Hepatocyte (in vitro differentiated cells): Measurements from ENCODE around the gene GRIN2C.

Experiments used
- EZH2 ChIP-seq: fragments of 200-600 bp; sonication (generic); IDR thresholded peaks from 2 replicates; pipeline ENCODE4 v1.6.1; 2016; ENCODE audit warnings: antibody characterized with exemption, mild to moderate bottlenecking, borderline replicate concordance
- EZH2phosphoT487 ChIP-seq: fragments of 200-600 bp; sonication (generic); IDR thresholded peaks from one replicate; pipeline ENCODE4 v1.6.1; 2018; ENCODE audit warnings: antibody characterized with exemption, mild to moderate bottlenecking, low read depth, moderate library complexity; ENCODE audit not compliant: unreplicated experiment, severe bottlenecking
- TF ChIP-seq, protein P1 (sequence below): fragments of 200-600 bp; sonication (generic); IDR thresholded peaks from 2 replicates; pipeline ENCODE4 v1.5.1; 2016; ENCODE audit warnings: antibody characterized with exemption, mild to moderate bottlenecking; ENCODE audit not compliant: poor library complexity

DNA sequence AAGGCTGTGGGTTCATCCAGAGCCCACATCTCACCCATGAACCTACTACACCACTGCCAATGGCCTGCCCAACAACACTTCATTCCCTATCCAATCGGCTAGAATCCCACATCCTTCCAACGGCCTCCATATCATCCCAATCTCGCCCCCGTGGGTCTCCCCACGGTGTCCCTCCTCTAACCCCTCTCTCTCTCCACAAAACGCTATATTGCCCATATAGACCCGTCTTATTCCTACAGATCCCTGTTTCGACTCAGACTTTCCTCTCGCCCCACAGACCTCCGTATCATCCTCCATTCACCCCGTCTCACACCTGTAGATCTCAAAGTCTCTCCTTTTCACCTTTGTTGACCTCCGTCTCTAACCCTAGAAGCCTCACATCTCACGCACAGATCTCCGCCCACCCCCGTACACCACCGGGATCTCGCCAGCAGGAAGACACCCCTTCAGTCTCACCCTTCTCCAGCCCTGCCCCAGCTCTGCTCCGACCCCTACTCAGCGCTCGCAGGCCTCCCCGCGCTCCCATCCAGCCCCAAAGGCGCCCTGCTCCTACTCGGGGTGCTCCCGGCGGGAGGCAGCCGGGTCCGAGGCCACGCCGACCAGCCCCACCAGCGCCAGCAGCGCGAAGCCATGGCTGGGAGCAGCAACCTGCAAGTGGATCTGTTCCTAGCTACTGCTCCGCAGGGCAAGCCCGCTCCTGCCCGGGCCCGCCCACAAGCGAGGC, 12.8 kb upstream of the GRIN2C start, which contains the start of gene FDXR:
- TF ChIP-seq, protein P1, sequence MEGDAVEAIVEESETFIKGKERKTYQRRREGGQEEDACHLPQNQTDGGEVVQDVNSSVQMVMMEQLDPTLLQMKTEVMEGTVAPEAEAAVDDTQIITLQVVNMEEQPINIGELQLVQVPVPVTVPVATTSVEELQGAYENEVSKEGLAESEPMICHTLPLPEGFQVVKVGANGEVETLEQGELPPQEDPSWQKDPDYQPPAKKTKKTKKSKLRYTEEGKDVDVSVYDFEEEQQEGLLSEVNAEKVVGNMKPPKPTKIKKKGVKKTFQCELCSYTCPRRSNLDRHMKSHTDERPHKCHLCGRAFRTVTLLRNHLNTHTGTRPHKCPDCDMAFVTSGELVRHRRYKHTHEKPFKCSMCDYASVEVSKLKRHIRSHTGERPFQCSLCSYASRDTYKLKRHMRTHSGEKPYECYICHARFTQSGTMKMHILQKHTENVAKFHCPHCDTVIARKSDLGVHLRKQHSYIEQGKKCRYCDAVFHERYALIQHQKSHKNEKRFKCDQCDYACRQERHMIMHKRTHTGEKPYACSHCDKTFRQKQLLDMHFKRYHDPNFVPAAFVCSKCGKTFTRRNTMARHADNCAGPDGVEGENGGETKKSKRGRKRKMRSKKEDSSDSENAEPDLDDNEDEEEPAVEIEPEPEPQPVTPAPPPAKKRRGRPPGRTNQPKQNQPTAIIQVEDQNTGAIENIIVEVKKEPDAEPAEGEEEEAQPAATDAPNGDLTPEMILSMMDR, result no peak
- TF ChIP-seq EZH2, result no peak
- TF ChIP-seq EZH2phosphoT487, result no peak
